ENCODE data around the gene GABARAPL1.

DNA sequence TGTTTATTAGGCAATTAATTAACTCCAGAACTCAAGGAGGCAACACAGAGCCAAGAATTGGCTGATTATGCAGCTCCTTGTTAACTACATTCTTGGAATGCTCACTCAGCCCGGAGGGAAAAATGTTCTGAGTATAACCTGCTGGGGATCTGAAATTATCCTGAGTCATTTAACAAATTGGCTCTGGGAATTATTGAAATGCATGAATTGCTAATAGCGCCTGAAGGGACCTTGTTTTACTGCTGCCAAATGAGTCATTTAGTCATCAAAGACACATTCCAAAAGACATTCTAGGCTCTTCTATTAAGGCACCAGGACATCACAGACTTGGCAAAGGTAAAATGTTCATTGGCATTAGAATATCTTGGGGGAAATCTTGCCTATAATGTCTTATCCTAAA is 20.8 kb upstream of the GABARAPL1 start:
- no peak for TF ChIP-seq MAFK (IDR thresholded peaks at IDR 0.05; ENCODE audit: partially characterized antibody)
- no peak for TF ChIP-seq POLR2AphosphoS2 (conservative IDR thresholded peaks at IDR 0.05; ENCODE audit: low read length)
- TF ChIP-seq, protein P1, sequence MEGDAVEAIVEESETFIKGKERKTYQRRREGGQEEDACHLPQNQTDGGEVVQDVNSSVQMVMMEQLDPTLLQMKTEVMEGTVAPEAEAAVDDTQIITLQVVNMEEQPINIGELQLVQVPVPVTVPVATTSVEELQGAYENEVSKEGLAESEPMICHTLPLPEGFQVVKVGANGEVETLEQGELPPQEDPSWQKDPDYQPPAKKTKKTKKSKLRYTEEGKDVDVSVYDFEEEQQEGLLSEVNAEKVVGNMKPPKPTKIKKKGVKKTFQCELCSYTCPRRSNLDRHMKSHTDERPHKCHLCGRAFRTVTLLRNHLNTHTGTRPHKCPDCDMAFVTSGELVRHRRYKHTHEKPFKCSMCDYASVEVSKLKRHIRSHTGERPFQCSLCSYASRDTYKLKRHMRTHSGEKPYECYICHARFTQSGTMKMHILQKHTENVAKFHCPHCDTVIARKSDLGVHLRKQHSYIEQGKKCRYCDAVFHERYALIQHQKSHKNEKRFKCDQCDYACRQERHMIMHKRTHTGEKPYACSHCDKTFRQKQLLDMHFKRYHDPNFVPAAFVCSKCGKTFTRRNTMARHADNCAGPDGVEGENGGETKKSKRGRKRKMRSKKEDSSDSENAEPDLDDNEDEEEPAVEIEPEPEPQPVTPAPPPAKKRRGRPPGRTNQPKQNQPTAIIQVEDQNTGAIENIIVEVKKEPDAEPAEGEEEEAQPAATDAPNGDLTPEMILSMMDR (IDR thresholded peaks at IDR 0.05): no peak
- TF ChIP-seq, protein P2, sequence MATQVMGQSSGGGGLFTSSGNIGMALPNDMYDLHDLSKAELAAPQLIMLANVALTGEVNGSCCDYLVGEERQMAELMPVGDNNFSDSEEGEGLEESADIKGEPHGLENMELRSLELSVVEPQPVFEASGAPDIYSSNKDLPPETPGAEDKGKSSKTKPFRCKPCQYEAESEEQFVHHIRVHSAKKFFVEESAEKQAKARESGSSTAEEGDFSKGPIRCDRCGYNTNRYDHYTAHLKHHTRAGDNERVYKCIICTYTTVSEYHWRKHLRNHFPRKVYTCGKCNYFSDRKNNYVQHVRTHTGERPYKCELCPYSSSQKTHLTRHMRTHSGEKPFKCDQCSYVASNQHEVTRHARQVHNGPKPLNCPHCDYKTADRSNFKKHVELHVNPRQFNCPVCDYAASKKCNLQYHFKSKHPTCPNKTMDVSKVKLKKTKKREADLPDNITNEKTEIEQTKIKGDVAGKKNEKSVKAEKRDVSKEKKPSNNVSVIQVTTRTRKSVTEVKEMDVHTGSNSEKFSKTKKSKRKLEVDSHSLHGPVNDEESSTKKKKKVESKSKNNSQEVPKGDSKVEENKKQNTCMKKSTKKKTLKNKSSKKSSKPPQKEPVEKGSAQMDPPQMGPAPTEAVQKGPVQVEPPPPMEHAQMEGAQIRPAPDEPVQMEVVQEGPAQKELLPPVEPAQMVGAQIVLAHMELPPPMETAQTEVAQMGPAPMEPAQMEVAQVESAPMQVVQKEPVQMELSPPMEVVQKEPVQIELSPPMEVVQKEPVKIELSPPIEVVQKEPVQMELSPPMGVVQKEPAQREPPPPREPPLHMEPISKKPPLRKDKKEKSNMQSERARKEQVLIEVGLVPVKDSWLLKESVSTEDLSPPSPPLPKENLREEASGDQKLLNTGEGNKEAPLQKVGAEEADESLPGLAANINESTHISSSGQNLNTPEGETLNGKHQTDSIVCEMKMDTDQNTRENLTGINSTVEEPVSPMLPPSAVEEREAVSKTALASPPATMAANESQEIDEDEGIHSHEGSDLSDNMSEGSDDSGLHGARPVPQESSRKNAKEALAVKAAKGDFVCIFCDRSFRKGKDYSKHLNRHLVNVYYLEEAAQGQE (IDR thresholded peaks at IDR 0.05): no peak
- no peak for TF ChIP-seq EHF (CRISPR knock-in tag; IDR thresholded peaks at IDR 0.05)
- TF ChIP-seq POLR2A (IDR thresholded peaks at IDR 0.05; ENCODE audit: low read length): no peak
- no peak for TF ChIP-seq HOXB5 (CRISPR knock-in tag; IDR thresholded peaks at IDR 0.05)
- TF ChIP-seq MAZ (IDR thresholded peaks at IDR 0.05; ENCODE audit: borderline replicate concordance, low read depth, low read length): no peak
- TF ChIP-seq ESRRA (IDR thresholded peaks at IDR 0.05; ENCODE audit: borderline replicate concordance, low read length): no peak
- no peak for TF ChIP-seq RFX5 (IDR thresholded peaks at IDR 0.05)
- no peak for TF ChIP-seq RAD21 (conservative IDR thresholded peaks at IDR 0.05 in 1 of 2, IDR thresholded peaks at IDR 0.05 in 1 of 2)
- TF ChIP-seq SMC3 (IDR thresholded peaks at IDR 0.05): no peak
- no peak for TF ChIP-seq JUN (IDR thresholded peaks at IDR 0.05)
